Measurements from ENCODE around the gene CAPN9. TPM values are rescaled to one million over a fixed set of nuclear protein-coding genes. Genes with fewer than 3 reads are reported as not detected.
"Not testable (repeated sequence)": the region's sequence is repeated elsewhere in the genome, so short reads cannot be mapped to it uniquely, and the experiment has no call there.

Gene CAPN9
- 1 to 10 TPM in 6 of 12 donors, under 1 TPM in 5, not detected in 1; 0.38 to 4.9 (median 1.2) TPM for polyA plus RNA-seq (ENCODE audit: insufficient read length in 12 of 12)
- long read RNA-seq, donor 1, partial matches to known transcripts, result 0 of 2 reads
- long read RNA-seq, donor 1, other reads (novel, unspliced or antisense), result 0 of 2 reads
- long read RNA-seq, donor 2, partial matches to known transcripts, result 47 of 47 reads
- long read RNA-seq, donor 2, other reads (novel, unspliced or antisense), result 0 of 47 reads
- long read RNA-seq, donor 3, result 0 reads
- long read RNA-seq, donor 4, result 0 reads
- long read RNA-seq, donor 5, partial matches to known transcripts, result 30 of 93 reads
- long read RNA-seq, donor 5, other reads (novel, unspliced or antisense), result 63 of 93 reads
- long read RNA-seq, donor 6, result 0 reads
- long read RNA-seq, donor 7, result 0 reads
- long read RNA-seq, donor 8, result 0 reads
- long read RNA-seq, donor 9, result 0 reads
- long read RNA-seq, donor 10, partial matches to known transcripts, result 21 of 52 reads
- long read RNA-seq, donor 10, other reads (novel, unspliced or antisense), result 31 of 52 reads
- long read RNA-seq, donor 11, partial matches to known transcripts, result 5 of 23 reads
- long read RNA-seq, donor 11, other reads (novel, unspliced or antisense), result 18 of 23 reads

- no peak for DNase-seq
These were observed at the start of gene CAPN9 for GRCh38 chr1:230747127-230747730. Gene CAPN9 (plus strand): TSS chr1:230747388. CDS start chr1:230747497, 109 bp downstream.

GRCh38 chr1:230698130-230698529 lies 49.1 kb upstream of the CAPN9 start:
- DNase-seq, result no peak

- not testable (repeated sequence) for DNase-seq
These were observed 48.2 kb upstream of the CAPN9 start for GRCh38 chr1:230698964-230699363.

- no peak for DNase-seq
These were observed 47.5 kb upstream of the CAPN9 start for GRCh38 chr1:230699716-230700115.

GRCh38 chr1:230700132-230700531 lies 47.1 kb upstream of the CAPN9 start:
- no peak for DNase-seq

- no peak for DNase-seq
These were observed 45.8 kb upstream of the CAPN9 start for GRCh38 chr1:230701434-230701833.

GRCh38 chr1:230701895-230702768 lies 45.1 kb upstream of the CAPN9 start:
- DNase-seq, result no peak

GRCh38 chr1:230702934-230703678 lies 44.1 kb upstream of the CAPN9 start:
- DNase-seq, result no peak

GRCh38 chr1:230703679-230704385 lies 43.4 kb upstream of the CAPN9 start:
- no peak for DNase-seq

- DNase-seq, result no peak
These were observed 42.4 kb upstream of the CAPN9 start for GRCh38 chr1:230704830-230705229.

GRCh38 chr1:230705289-230706019 lies 41.7 kb upstream of the CAPN9 start:
- DNase-seq, result no peak

GRCh38 chr1:230706020-230706699 lies 41.0 kb upstream of the CAPN9 start:
- DNase-seq, result no peak

GRCh38 chr1:230706887-230707731 lies 40.1 kb upstream of the CAPN9 start:
- no peak for DNase-seq

- DNase-seq, result no peak
These were observed 39.2 kb upstream of the CAPN9 start for GRCh38 chr1:230707732-230708630.

GRCh38 chr1:230708631-230709580 lies 38.3 kb upstream of the CAPN9 start:
- DNase-seq, result no peak
